HepG2 (cell line): Measurements from ENCODE around the gene FAM174A.

Experiments
- EZH2 ChIP-seq: conservative IDR thresholded peaks from 2 replicates; pipeline ENCODE4 v1.6.1; 2012; ENCODE audit warnings: mild to moderate bottlenecking, low read depth, low read length, moderate library complexity
- HOXA9 ChIP-seq: sonication (generic); formaldehyde crosslinking; IDR thresholded peaks from 2 replicates; pipeline ENCODE4 v1.8.1; 2022; ENCODE audit warnings: missing genetic modification reagents, mild to moderate bottlenecking, moderate library complexity, borderline replicate concordance
- LCORL ChIP-seq, 2 experiments: fragments of 450-650 bp in 1 of 2; sonication (generic) in 1 of 2; formaldehyde crosslinking in 1 of 2; IDR thresholded peaks; 2 replicates each; pipeline versions ENCODE4 v1.5.0 to v1.6.1; 2017 to 2020; ENCODE audit warnings: antibody characterized with exemption in 1 of 2, missing genetic modification reagents in 1 of 2
- MAX ChIP-seq: IDR thresholded peaks from 2 replicates; pipeline ENCODE4 v1.6.1; 2012; ENCODE audit warnings: inconsistent platforms
- POLR2A ChIP-seq, 2 experiments: IDR thresholded peaks; 2 replicates each; pipeline ENCODE4 v1.6.1; 2011; ENCODE audit warnings: low read depth in 2 of 2, low read length in 2 of 2, mild to moderate bottlenecking in 1 of 2, moderate library complexity in 1 of 2; ENCODE audit not compliant: insufficient read depth in 1 of 2
- POLR2AphosphoS2 ChIP-seq: IDR thresholded peaks from 2 replicates; pipeline ENCODE4 v1.6.1; 2011; ENCODE audit warnings: low read depth, low read length, improper control_type of control experiment
- REL ChIP-seq: sonication (generic); formaldehyde crosslinking; conservative IDR thresholded peaks from 2 replicates; pipeline ENCODE4 v1.8.0; 2022; ENCODE audit warnings: mild to moderate bottlenecking, missing genetic modification reagents, moderate library complexity
- STAT6 ChIP-seq: sonication (generic); formaldehyde crosslinking; IDR thresholded peaks from 2 replicates; pipeline ENCODE4 v1.4.0; 2020; ENCODE audit warnings: missing genetic modification reagents, mild to moderate bottlenecking, borderline replicate concordance
- ZBTB8A ChIP-seq: sonication (generic); formaldehyde crosslinking; IDR thresholded peaks from 2 replicates; pipeline ENCODE4 v1.4.0; 2020; ENCODE audit warnings: mild to moderate bottlenecking, low read depth, missing genetic modification reagents, borderline replicate concordance
- ZNF224 ChIP-seq: sonication (generic); formaldehyde crosslinking; IDR thresholded peaks from 2 replicates; pipeline ENCODE4 v1.5.0; 2020; ENCODE audit warnings: mild to moderate bottlenecking, missing genetic modification reagents
- ZNF335 ChIP-seq: sonication (generic); formaldehyde crosslinking; IDR thresholded peaks from 2 replicates; pipeline ENCODE4 v1.4.0; 2020; ENCODE audit warnings: missing genetic modification reagents
- ZNF670 ChIP-seq: sonication (generic); formaldehyde crosslinking; IDR thresholded peaks from 2 replicates; pipeline ENCODE4 v1.8.0; 2022; ENCODE audit warnings: mild to moderate bottlenecking, missing genetic modification reagents, borderline replicate concordance

GRCh38 chr5:100575815-100576214 lies 40.6 kb downstream of the FAM174A start:
- TF ChIP-seq EZH2 (no peak), REL (CRISPR knock-in tag) (no peak), STAT6 (CRISPR knock-in tag) (no peak), MAX (no peak), ZNF335 (CRISPR knock-in tag) (no peak), ZNF670 (CRISPR knock-in tag) (no peak), POLR2A (IDR thresholded peaks at IDR 0.05; ENCODE audit: insufficient read depth in 1 of 2, low read depth in 2 of 2, low read length in 2 of 2) (no peak), HOXA9 (CRISPR knock-in tag) (no peak), LCORL (IDR thresholded peaks at IDR 0.05) (no peak), LCORL (CRISPR knock-in tag; IDR thresholded peaks at IDR 0.05) (no peak), ZNF224 (CRISPR knock-in tag) (no peak), POLR2AphosphoS2 (no peak), ZBTB8A (CRISPR knock-in tag) (no peak)
